Measurements from ENCODE around the gene CYB561A3. TPM values are rescaled to one million over a fixed set of nuclear protein-coding genes. Genes with fewer than 3 reads are reported as not detected.

CYB561A3 gene
- total and polyA plus RNA-seq, 2 of the 13 experiments (the other 11 are each of a cell fraction or from before 2014, with no cell fraction given) = 11.4 to 14.9 TPM

- no peak for TF ChIP-seq NFIB (CRISPR knock-in tag; IDR thresholded peaks at IDR 0.05; ENCODE audit: borderline replicate concordance)
- TF ChIP-seq MLX (CRISPR knock-in tag; IDR thresholded peaks at IDR 0.05) = peak; percentile 74; the same call in 1 of the 2 replicates
- TF ChIP-seq ZNF501 (CRISPR knock-in tag; IDR thresholded peaks at IDR 0.05) = peak; percentile 36; the same call in 1 of the 2 replicates
- TF ChIP-seq SOX5 (CRISPR knock-in tag; IDR thresholded peaks at IDR 0.05; ENCODE audit: borderline replicate concordance) = peak; percentile 93
- TF ChIP-seq ADNP (CRISPR knock-in tag; IDR thresholded peaks at IDR 0.05) = no peak
- TF ChIP-seq RAD51 (IDR thresholded peaks at IDR 0.05; ENCODE audit: borderline replicate concordance) = no peak
- peak; percentile 44; the same call in 1 of the 2 replicates for TF ChIP-seq MYC (CRISPR knock-in tag; IDR thresholded peaks at IDR 0.05; ENCODE audit: borderline replicate concordance)
- peak; percentile 98 for TF ChIP-seq ZBTB38 (CRISPR knock-in tag; IDR thresholded peaks at IDR 0.05)
- no peak for TF ChIP-seq KDM3A (CRISPR knock-in tag; IDR thresholded peaks at IDR 0.05; ENCODE audit: low read depth)
- peak; percentile 92 for TF ChIP-seq RXRA (CRISPR knock-in tag; IDR thresholded peaks at IDR 0.05)
- TF ChIP-seq ZBTB33 (CRISPR knock-in tag; IDR thresholded peaks at IDR 0.05) = no peak
- TF ChIP-seq NRL (CRISPR knock-in tag; IDR thresholded peaks at IDR 0.05; ENCODE audit: borderline replicate concordance) = peak; percentile 65; the same call in 1 of the 2 replicates
- TF ChIP-seq PITX1 (CRISPR knock-in tag; IDR thresholded peaks at IDR 0.05) = 0 out of 2 replicates have a peak, but pooled peaks have one; percentile 40
- peak; percentile 49 for TF ChIP-seq TFDP2 (CRISPR knock-in tag; IDR thresholded peaks at IDR 0.05)
- TF ChIP-seq HBP1 (CRISPR knock-in tag; IDR thresholded peaks at IDR 0.05; ENCODE audit: low read depth) = no peak
- TF ChIP-seq ZNF33B (CRISPR knock-in tag; IDR thresholded peaks at IDR 0.05) = no peak
- peak; percentile 60 for TF ChIP-seq NFIC (IDR thresholded peaks at IDR 0.05; ENCODE audit: low read length)
- TF ChIP-seq ZNF441 (CRISPR knock-in tag; IDR thresholded peaks at IDR 0.05; ENCODE audit: borderline replicate concordance) = peak; percentile 83; the same call in 1 of the 2 replicates
- 0 out of 2 replicates have a peak, but pooled peaks have one; percentile 27 for TF ChIP-seq HOMEZ (CRISPR knock-in tag; IDR thresholded peaks at IDR 0.05; ENCODE audit: low read depth)
- peak; percentile 52; the same call in 1 of the 2 replicates for TF ChIP-seq THAP11 (CRISPR knock-in tag; IDR thresholded peaks at IDR 0.05)
These were observed 8.0 kb upstream of the CYB561A3 start (continued) for GRCh38 chr11:61369372-61370348.

Data from HepG2 (cell line).